Fibroblast of the conjunctiva (primary cell): ENCODE results near the gene KMT2D.
A peak's percentile ranks its signal among the peaks of the same experiment; 100 is the strongest.

ENCODE experiments used
- DNase-seq: peaks from one replicate; pipeline ENCODE4 v3.0.0-alpha.2; 2010; ENCODE audit warnings: low read depth

KMT2D gene, protein sequence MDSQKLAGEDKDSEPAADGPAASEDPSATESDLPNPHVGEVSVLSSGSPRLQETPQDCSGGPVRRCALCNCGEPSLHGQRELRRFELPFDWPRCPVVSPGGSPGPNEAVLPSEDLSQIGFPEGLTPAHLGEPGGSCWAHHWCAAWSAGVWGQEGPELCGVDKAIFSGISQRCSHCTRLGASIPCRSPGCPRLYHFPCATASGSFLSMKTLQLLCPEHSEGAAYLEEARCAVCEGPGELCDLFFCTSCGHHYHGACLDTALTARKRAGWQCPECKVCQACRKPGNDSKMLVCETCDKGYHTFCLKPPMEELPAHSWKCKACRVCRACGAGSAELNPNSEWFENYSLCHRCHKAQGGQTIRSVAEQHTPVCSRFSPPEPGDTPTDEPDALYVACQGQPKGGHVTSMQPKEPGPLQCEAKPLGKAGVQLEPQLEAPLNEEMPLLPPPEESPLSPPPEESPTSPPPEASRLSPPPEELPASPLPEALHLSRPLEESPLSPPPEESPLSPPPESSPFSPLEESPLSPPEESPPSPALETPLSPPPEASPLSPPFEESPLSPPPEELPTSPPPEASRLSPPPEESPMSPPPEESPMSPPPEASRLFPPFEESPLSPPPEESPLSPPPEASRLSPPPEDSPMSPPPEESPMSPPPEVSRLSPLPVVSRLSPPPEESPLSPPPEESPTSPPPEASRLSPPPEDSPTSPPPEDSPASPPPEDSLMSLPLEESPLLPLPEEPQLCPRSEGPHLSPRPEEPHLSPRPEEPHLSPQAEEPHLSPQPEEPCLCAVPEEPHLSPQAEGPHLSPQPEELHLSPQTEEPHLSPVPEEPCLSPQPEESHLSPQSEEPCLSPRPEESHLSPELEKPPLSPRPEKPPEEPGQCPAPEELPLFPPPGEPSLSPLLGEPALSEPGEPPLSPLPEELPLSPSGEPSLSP (N-terminal part only)

DNA sequence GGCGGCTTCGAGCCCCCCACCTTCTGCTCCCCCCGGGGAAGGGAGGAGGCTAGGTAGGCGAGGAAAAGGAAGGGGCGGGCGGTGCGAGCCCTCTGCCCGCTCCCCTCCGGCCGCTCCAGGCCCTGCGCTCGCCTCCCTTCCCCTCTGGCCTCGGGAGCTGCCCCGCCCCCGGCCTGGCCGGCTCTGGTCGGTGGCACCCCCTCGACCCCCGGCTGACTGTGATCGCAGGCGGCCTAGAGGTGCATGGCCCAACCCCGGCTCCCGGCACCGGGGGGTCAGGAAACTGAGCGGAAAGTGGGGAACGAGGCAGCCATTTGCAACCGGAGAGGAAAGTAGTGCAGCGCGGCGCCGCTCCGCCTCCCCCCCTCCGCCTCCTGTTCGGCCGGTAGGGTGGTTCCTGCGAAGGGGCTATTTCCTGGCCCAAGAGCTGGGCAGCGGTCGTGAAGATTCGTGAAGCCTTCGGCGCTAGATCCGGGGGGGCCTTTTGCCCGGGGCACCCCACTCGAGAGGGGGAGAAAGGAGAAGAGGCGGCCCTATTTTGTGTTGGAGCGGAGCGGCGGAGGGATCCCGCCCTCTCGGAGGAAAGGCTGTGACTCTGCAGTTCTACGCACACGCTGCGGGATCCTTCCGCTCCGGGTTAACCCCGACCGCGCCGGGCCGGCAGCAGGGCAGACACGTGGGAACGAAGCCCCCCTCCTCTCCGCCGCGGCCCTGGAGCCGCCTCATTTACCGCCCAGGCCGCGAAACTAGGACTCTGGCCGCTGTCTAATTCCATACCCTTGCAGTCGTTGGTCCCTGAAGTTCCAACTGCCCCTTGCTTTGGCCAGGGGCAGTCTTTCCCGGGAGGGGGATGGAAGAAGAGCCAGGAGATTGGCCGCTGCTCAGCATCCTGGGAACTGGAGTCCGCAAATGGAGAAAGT is at the start of gene KMT2D:
Gene KMT2D, minus strand, starts transcription at position 558 of the 920 bp plus-strand sequence. CDS start 5,470 bp downstream, outside the sequence.
- DNase-seq: peak; percentile 82

DNA sequence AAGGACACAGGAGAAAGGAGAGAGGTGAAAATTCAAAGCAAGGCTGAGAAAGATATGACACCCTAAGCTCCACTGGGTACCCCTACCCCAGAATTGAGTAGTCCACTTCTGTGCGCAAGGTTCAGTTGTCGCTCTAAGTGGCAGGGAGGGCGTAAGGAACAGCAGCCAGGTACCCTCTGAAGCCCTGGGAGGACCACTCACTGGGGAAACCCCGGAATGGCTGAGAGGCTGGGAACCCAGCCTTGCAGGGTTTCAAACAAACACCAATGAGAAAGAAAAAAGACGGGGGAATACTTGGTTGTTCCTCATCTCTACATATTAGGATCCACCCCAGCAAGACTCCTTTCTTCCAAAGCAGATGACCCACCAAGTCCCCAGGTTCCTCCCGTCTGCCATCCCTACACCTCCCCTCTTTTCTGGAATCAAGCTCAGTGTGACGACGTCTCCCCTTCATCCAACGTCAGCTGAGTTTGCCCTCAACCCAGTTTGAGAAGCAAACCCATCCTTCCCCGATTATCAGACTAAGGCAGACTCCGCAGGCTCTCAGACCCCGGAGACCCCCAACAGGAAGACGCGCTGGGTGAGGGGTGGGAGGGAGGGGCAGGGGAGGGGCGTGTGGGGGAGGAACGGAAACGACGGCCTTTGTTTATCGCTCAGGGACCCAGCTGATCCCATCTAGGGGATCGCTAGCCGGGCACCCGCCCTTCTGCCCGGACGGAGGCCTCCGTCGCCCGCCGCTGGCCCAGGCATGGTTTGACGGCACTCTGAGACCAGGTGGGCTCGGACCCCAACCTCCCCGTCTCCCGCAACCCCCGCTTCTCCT is 49.3 kb upstream of the KMT2D start:
- DNase-seq: no peak

DNA sequence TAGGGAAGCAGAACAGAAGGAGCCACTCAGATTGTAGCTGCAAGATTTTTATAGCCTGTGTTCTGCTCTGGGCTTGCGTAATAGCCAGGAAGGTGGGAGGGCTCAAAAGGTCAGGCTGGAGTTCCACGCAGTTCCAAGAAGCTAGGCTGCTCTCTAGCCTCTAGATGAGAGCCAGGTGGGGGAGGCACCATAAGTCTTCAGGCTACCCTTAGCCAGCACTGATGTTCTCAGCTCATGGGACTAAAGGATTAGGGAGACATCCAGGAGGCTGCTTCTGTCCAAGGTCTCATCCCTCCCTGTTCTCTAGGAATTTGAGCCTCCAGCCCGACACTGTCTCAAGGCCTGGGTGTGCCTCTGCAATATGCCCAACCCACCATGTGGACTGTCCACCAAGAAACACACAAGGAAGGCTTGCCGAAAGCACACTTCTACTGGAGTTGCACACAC is 48.4 kb upstream of the KMT2D start:
- no peak for DNase-seq

DNA sequence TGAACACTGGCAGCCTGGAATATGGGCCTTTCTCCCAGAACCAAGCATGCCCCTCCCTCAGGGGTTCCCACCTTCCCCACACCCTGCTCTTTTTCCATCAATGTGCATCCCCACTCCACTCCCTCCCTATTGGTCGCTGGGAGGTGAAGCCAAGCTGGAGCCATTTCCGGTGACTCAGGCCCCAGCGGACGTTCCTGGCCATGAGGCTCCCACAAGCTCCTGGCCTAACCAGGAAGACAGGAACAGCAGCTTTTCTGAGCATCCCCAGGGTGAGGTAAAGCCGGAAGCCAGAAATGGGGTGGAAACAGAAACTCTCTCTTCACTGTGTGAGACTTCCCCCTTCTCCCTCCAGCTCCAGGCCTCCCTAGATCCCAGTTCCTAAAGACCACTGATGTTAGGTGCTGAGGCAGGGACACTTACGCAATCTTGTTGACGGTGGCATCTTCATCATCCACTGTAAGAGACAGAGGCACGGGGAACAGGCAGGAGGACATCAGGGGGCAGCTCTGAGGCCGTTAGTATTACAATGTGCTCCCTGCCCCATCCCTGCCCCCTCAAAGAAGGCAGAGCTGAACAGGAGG is 45.0 kb upstream of the KMT2D start:
- no peak for DNase-seq

DNA sequence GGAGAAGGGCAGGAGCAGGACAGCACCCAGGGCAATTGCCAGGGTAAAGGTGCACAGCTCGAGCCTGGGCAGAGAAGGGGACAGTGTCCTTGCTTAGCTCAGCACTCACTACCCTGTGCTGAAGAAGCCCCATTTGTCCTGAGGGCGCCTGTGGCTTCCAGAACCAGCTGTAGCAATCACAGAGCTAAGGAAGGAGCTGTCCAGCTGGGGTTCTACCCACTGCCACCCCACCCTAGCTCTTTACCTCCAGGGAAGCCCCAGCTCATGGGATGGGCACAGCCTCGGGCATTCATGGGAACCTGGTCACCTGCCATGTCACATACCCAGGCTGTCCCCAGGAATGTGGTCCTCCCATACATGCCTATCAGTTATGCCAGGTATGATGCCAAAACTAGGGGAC is 44.2 kb upstream of the KMT2D start:
- DNase-seq: no peak

DNA sequence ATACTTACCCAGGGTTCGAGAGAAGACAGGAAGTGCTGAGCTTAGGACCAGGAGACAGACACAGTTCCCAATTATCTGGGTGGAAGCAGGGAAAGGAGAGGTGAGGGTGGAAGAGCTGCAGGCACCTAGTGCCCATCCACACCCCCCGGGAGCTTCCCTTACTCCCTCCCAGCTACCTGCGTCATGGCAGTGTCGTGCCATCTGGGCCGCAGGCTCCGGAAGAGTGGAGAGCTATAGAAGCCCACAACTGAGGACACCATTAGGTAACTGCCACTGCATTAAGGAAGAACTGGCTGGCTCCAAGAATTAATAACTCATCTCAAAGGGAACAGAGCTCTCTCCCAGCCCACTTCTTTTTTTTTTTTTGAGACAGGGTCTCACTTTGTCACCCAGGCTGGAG is 39.8 kb upstream of the KMT2D start:
- no peak for DNase-seq

DNA sequence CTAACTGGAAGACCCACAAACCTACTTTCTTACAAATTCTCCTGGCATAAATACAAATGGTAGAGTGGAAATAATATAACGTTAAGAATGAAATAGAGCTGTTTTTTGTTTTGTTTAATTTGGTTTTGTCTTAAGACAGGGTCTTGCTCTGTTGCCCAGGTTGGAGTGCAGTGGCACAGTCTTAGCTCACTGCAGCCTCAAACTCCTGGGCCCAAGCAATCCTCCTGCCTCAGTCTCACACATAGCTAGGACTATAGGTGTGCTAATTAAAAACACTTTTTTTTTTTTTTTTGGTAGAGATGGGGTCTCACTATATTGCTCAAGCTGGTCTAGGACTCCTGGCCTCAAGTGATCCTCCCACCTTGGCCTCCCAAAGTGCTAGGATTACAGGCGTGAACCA is 38.1 kb upstream of the KMT2D start:
- DNase-seq: no peak

DNA sequence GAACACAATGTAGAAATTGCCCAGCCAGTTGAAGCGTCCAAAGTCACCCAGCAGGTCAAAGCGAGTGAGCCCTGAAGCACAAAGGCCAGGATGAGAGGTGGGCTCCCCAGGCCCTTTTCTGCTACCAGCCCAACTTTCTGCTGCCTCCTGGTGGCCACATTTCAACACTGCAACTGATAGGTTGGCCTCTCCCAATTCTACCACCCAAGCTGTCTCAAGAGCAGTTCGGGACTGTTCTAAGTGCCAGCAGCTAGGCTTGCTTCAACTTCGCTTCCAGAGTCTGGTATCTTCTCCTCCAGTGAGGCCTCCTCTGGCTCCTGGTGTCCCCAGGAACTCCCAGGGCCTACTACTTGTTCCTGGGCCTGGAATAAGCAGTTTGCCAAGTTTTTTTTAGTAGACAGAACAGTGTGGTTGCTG is 37.4 kb upstream of the KMT2D start:
- DNase-seq: peak; percentile 20

DNA sequence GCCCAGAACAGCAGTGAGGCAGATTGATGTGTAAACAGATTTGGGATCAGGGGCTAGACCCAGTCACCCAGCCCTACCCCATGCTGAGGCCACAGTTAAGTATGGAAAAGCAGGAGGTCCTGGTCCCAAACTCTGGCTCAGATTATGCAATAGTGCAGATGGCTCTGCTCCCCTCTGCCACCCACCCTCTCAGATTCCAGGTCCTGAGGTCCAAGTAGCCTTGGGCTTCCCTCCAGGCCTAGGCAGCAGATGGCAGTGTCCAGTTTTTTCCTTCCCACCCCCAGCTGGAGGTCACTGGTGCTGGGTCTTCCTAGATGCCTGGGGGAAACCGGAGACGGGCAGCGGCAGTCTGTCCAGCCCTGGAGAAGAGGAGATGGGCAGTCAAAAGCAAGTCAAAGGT is 36.8 kb upstream of the KMT2D start:
- DNase-seq: no peak

DNA sequence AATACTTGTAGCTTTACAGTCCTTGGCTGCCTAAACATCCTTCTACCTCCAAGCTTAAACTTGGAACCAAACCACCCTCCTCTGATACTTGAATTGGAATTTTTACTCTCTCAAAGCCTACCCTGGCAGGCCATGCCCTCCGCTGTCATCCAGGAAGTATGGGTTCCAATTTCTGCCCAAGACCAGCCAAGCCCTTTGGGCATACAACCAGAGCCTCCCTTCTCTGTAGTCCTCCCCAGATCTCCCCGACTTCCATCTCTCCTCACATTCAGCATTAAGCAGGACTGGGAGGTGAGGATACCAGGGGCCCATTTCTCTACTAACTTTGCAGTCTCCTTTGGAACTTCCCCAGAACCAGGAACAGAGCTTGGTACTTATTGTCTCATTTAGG is 34.4 kb upstream of the KMT2D start:
- no peak for DNase-seq

DNA sequence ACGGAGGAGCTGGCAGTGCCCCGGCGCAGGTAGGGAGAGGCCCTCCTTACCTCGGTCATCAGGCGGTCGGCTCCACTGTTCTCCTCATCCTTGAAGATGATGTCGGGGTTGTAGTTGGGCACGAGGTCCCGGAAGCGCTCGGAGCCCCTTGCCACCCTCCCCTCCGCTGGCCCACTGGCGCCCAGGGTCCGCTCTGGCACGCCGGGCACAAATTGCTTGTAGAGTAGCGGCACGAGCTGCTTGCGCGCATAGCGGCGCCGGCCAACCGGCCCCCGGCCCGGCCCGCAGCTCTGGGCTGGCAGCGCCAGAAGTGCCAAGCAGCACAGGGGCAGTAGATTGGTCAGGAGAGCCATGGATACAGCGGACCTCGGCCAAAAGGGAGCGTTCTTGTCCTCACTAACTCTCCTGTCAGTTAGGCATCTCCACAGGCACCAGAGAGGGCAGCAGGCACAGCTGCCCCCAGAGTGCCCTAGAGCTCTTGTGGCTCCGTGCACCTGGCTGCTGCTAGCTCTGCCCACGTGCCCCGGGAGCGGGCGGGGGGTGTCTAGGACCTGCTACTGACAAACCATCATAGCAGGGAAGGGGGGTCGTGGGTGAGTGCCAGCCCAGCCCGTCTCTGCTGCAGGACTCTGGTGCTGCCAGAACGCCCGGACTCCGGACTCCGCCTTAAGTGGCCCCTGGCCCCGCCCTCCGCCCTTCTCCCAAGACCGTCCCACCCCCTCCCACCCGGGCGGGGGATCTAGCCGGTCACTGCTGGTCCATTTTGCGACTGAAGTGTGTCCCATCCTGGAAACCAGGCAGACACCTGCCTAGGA is 33.8 kb upstream of the KMT2D start, which contains the start of gene DHH:
Gene DHH, minus strand, starts transcription at position 642 of the 815 bp plus-strand sequence. Its CDS starts 289 bp downstream, at position 353.
- no peak for DNase-seq

DNA sequence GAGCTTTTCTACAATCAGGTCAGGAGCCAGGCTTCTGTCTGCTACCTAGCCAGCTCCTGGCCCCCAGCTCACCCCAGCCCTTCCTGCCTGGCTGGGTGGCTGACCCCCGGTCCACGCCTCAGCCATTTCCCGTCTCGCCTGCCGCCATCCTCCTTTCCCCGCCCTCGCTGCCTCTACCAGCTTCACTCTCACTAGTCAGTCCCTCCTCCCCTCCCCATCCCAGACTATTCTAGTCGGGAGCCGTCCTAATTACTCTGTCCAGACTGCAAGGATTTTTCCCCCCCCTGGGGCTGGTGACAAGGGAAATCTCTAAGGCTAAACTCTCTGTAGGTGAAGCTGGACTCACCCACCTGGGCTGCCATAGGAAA is 33.2 kb upstream of the KMT2D start:
- DNase-seq: no peak

DNA sequence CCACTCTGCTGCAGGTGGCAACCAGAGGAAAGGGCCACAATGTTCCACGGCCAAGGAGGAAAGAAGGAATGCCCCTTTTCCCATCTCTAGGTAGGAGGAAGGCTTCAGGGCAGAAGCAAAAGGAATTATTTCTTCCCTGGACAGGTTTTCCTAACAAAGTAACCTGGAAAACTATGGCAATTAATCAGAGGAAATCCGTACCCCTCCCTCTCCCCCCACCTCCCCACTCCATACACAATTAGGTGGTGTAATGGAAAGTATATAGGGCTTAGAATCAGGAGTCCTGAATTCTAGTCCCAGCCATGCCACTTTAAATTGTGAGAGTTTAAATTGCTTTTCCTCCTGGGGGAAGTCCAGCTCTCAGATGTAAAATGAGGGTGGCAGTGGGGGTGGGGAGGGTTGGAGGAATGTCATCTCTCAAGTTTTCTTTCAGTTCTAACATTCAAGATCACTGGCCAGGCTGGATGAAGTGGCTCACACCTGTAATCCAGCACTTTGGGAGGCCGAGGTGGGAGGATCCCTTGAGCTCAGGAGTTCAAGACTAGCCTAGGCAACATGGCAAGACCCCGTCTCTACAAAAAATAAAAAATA is 32.3 kb upstream of the KMT2D start:
- no peak for DNase-seq

DNA sequence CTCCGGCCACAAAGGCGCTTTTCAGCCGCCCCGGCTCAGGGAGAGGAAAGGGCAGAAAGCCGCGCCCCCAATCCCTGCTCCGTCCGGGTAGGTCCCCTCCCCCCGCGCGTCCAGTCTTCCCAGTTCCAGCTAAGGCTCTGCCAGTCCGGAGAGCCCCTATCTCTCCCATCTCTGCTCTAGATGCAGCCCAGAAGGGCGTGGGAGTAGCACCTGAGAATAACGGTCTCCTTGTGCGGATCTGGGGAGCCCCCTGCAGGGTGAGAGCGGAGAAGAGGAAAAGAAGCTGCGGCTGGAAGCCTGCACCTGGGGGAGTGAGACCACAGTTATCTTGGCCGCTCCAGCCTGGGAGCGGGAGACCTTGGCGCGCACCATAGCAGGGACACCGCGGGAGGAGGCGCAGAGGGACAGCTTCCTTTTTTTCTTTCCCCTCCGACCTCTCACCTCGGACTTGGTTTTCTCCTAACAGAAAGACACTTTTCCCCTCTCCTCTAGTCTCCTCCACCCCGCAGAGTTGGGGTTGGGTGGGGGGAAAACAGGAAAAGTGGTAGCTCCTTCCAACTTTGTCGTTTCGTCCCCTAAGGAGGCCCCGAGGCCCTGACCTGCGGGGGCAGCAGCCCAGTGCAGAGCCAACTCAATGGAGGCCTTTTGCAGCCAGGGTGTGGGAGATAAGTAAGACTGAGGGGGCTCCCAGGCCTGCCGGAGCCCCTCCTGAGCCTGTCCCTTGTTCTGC is 31.7 kb upstream of the KMT2D start:
- DNase-seq: no peak

DNA sequence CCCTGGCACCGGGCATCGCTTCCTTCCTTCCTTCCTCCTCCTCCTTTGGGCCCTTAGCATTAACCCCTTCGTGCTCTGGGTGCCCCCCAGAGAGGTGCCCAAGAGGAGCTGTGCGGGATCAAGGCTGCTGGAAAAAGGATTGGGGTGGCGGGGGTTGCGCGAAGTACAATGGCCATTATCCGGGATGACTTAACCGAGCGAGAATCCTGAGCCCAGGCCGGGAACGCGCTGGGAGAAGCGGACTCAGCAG is 31.2 kb upstream of the KMT2D start:
- no peak for DNase-seq

DNA sequence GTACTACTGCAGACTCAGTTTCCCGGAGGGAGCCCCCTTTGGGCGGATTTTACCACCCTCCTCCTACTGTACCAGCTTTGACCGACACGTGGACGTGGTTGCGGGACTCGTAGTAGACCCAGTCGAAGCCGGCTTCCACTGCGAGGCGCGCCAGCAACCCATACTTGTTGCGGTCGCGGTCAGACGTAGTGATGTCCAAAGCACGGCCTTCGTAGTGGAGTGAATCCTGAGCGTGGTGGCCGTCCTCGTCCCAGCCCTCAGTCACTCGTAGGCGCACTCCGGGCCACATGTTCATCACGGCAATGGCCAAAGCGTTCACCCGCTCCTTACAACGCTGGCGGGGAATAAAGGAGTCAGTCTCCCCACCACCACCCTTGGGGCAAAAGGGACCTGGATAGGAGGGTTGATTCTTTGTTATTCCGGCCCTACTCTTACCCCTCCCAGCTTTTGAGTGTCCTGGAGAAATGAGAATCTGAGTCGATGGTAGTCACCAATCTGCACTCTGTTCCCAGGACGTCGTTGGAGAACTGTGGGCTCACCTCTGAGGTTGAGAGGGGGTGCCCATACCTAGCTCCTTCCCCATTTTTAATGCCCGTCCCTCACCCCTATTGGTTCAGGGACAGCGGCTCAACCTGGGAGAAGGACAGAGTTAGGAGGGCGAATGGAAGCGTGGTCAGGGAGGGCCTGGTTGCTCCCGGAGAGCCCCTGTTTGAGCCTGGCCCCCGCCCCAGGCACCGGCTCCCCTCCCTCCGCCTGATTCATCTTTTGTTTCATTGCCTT is 30.7 kb upstream of the KMT2D start:
- no peak for DNase-seq

DNA sequence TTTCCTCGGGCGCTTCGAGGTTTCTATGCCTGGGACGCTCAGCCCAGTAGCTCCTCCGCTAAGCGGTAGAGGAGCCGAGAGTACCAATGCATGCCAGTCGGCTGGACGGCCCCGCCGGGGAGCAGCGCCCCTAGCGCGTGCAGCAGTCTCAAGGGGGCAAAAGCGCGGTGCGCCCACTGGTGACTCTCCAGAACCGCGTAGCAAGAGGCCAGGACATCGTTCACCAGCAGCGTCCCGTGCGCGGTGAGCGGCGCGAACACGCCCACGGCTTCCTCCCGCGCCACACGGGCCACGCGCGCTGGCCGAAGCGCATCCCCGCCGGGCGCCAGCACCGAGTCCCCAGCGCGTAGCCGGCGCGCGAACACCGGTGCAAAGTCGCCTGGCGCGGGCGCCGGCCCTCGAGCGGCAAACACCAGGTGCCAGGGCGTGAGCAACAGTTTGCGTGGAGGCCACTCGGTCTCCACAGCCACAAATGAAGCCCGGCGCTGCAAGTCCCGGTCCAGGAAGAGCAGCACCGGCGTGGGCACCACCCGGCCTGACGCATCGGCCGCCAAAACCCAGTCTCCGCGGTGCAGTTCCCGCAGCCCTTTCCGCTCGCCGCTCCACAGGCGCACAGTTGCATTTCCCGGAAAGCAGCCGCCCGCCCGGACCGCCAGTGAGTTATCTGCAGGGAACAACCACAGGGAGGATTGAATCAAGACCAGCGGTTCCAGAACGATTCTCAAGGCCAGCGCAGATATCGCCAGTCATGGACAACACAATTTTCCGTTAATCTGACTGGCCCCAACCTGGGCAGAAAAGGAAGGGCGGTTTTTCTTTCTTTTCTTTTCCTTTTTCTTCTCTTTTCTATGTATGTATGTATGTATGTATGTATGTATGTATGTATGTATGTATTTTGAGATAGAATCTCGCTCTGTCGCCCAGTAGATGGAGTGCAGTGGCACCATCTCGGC is 29.5 kb upstream of the KMT2D start:
- no peak for DNase-seq
